HG03432 (cell line): ENCODE results near the gene PPP1R16B.
A peak's percentile ranks its signal among the peaks of the same experiment; 100 is the strongest.
"Not testable (repeated sequence)": the region's sequence is repeated elsewhere in the genome, so short reads cannot be mapped to it uniquely, and the experiment has no call there.

Experiments
- ATAC-seq: cut with Tn5 transposase; IDR thresholded peaks from one replicate; pipeline ENCODE4 v1.9.1; 2021; ENCODE audit warnings: mild to moderate bottlenecking, moderate library complexity; ENCODE audit not compliant: unreplicated experiment

The PPP1R16B gene

DNA sequence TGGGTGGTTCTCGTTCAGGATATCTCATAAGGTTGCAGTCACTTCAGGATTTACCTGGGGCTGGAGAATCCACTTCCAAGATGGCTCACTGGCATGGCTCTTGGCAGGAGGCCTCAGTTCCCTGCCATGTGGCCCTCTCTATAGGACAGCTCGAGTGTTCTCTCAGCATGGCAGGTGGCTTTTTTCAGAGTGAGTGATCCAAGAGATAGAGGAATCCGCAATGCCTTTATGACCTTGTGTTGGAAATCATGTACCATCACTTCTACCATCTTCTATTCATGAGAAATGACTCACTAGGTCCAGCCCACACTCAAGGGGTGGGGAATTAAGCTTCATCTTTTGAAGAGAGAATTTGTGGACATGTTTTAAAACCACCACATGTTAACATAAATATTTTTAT lies 37.8 kb downstream of the PPP1R16B start:
- peak; percentile 31 for ATAC-seq

DNA sequence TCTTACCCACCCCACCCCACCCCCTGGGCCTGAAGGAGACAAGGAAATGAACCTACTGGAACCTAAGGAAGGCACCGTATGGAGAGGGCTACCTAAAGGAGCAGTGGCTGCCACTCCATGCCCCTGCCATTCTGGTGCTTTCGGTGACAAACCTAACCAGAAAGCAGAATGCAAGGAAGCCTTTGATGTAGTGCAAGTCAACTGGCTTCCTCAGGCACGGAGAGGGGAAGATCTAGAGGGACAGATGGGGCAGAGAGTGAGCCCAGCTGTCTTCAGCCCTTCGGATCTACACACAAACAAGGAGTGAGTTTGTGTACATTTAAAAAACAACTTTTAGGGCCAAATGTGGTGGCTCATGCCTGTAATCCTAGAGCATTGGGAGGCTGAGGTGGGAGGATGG lies 39.5 kb downstream of the PPP1R16B start:
- no peak for ATAC-seq

DNA sequence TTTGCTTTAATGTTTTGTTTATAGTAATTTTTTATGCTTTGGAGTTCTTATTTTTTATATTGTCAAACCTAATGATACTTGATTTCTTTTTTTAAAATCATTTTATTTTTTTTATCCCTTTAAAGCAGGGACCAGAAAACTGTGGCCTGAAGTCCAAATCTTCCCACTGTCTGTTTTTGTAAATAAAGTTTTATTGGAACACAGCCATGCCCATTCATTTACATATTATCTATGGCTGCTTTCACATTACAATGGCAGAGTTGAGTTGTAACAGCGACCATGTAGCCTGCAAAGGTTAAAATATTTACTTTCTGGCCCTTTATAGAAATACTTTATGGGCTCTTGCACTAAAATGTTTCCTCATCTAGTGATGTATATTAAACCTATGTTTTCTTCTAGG lies 42.3 kb downstream of the PPP1R16B start:
- ATAC-seq: no peak

DNA sequence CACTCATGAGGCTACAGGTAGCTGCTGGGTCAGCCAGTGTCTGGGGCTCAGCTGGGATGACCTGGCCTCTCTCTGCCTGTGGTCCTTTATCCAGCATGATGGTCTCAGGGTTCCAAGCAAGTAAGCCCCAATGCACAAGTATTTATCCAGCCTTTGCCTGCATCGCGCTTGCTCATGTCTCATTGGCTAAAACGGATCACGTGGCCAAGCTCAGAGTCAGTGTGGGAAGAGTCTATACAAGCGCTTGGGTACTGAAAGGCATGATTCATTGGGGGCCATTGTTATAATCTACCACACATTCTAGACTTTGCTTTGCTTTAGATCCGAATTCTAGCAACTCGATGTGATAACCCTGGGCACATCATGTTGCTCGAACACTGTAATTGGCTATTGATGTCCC lies 48.3 kb downstream of the PPP1R16B start:
- no peak for ATAC-seq

DNA sequence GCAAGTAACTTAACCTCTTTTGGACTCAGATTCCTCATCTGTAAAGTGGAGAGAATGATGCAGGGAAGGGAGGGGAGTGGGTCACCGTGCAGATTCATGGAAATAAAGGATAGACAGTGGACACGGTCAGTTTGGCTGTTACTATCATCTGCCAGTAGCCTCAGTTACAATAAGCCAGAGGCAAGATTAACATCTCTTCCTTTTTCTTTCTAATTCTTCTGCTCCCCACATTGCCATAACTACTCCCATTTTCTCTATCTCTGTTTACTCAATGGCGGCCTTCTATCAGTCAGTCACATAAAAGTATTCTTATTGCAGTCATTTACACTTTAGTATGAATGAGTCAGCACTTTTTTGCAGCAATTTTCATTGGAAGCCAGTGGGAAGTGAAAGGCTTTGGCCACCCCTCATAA lies 49.2 kb downstream of the PPP1R16B start:
- ATAC-seq: no peak

DNA sequence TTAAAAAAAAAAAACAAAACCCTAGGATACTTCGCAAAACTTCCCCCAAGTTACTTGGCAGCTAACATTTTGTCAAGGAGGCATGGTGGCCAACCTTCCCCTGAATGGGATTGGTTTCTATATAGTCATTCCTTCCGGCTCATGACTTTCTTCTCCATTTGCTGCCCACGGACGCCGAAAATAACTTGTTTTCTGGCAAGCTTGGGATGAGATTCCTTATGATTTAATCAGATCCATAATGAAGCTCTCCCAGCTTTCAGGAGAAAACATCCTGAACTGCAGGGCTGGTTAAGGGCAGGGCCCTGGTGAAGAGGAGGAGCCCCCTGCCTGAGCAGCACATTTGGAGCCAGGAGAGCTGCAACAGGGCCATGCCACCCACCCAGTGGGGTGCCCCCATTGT lies 49.9 kb downstream of the PPP1R16B start:
- ATAC-seq: no peak

DNA sequence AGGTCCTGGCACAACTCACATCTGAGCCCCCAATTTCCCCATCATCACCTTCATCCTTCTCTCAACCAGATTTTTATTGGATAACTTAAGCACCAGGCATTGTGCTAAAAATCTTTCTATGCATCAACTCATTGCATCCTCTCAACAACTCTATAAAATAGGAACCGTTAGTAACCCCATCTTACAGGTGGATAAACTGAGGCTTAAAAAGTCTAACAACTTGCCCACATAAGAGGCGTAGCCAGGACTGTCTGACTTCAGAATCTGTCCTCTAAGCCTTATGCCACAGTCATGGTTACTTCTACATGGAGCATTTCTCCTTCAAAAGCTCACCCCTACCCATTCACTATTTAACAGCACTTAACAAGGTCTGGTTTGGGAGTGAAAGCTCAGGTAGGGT lies 51.1 kb downstream of the PPP1R16B start:
- no peak for ATAC-seq

DNA sequence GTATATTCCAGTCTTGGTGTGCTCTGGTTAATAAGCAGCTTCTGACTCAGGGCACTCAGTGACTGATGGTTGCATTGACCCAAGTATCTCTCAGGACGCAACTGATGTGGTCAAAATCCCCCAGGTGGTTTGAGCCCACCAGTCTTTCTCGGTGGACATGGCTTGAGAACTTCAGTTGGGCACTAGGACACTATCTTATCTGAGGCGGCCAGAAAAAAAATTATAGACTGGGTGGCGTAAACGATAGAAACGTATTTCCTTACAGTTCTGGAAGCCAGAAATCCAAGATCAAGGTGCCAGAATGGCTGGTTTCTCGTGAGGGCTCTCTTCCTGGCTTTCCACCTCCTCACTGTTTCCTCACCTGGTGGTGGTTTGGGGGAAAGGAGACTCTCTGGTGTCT lies 52.2 kb downstream of the PPP1R16B start:
- ATAC-seq: no peak

DNA sequence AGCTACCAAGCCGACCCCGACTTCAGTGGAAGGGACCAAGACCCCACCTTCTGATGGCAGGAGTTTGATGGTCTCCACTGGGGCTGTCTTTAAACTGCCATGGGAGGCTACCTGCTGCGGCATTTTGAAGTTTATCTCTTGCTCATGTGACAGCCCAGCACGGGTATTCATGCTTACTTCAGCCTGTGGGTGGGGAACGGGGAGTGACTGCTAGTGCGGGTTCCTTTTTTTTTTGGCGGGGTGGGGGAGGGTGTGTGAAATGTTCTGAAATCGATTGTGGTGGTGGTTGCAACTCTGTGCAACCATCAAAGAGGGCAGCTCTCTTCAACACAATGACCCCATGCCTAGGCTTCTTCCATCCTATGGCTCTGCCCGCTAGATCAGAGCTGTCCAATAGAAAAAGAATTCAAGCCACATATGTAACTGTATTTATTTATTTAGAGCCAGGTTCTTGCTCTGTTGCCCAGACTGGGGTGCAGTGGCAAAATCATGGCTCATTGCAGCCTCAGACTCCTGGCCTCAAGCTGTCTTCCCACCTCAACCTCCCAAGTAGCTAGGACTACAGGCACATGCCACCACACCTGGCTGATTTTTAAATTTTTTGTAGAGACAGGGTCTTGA lies 53.7 kb downstream of the PPP1R16B start:
- no peak for ATAC-seq

DNA sequence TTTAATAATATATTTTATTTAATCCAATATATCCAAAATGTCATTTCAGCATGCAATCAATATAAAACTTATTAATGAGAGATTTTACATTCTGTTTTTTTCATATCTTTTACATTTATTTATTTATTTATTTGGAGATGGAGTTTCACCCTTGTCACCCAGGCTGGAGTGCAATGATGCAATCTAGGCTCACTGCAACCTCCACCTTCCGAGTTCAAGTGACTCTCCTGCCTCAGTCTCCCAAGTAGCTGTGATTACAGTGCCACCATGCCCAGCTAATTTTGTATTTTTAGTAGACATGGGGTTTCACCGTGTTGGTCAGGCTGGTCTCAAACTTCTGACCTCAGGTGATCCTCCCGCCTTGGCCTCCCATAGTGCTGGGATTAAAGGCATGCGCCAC lies 54.4 kb downstream of the PPP1R16B start:
- not testable (repeated sequence) for ATAC-seq

DNA sequence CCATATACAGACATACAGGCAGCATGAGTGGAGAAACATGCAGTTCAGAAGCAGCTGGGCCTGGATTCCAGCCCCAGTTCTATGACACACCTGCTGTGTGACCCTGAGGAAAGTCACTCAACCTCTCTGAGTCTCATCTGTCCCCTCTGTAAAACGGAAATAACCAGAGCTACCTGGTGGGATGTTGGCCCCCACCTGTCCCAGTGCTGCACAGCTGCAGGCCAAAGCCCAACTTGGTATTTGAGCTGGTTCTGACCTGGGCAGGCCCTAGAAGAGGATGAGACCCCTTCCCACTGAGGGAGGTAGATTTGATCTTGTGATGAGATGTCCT lies 55.5 kb downstream of the PPP1R16B start:
- ATAC-seq: no peak

DNA sequence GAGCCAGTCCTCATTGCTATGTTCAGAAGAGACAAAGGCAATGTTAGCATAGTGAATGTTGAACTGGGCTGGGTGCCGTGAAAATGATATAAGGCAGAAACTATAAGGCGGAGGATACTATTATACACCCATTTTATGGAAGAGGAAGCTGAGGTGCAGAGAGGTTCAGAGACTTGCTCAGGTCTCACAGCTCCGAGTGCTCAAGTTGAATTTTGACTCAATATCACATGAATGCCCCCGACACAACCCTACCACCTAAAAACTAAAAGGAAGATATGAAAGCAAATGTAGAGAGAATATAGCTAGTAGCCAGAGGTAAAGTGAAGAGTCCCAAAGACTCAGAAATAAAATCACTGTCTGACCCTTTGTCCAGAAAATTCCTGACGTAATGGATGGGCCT lies 56.7 kb downstream of the PPP1R16B start:
- no peak for ATAC-seq

DNA sequence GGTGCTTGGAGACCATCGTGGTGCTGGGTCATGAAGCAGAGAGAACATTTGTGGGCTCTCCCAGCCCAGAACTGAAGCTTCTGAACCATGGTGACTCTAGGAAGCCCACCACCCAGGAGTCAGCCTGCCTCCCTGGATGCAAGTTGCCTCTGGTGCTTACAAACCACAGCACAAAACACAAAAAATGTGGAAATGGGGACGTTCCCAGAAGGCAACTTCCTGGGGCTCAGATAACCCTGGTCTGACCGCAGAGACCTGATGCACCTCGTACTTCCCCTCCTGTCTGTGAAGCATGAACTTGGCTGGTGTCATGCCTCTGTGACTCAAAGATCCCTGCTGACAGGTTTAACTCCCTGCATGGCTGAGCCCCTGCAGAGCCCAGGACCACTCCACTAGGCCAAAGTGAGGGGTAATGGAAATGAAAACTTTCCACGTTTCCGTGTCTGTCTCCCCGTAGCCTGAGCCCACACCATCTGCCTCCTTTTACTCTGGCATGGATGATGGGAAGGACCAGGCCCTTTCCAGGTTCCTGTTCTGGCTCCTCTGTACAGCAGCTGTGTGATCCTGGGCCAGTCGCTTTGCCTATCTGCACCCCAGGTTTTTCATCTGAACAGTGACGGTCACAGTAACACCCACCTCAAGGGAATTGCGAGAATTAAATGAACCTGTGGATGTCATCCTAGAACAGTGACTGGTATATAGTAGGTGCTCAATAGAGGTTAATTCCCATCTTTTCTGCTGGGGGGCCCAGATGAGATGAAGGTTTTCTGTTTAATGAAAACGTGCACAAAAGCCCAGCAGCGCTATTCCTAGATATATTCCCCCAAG lies 57.7 kb downstream of the PPP1R16B start:
- peak; percentile 67 for ATAC-seq

DNA sequence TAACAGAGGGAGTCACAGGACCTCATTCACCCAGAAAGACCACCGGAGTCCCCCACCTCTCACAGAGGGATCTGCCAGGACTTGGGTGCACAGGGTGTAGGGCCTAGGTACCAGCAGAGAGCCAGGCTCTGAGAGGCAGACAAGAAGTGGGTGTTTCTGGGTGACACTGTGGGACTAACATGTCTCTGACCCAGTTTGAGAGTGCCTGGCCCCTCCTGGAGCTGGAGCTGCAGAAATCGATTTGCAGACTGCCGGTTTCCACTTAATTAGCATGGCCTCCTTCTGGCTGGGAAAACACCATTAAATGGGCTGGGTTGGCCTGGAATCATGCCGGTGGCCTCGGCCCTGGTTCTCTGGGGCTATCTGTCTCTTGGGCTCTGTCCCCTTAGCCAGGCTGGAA lies 59.2 kb downstream of the PPP1R16B start:
- ATAC-seq: no peak

DNA sequence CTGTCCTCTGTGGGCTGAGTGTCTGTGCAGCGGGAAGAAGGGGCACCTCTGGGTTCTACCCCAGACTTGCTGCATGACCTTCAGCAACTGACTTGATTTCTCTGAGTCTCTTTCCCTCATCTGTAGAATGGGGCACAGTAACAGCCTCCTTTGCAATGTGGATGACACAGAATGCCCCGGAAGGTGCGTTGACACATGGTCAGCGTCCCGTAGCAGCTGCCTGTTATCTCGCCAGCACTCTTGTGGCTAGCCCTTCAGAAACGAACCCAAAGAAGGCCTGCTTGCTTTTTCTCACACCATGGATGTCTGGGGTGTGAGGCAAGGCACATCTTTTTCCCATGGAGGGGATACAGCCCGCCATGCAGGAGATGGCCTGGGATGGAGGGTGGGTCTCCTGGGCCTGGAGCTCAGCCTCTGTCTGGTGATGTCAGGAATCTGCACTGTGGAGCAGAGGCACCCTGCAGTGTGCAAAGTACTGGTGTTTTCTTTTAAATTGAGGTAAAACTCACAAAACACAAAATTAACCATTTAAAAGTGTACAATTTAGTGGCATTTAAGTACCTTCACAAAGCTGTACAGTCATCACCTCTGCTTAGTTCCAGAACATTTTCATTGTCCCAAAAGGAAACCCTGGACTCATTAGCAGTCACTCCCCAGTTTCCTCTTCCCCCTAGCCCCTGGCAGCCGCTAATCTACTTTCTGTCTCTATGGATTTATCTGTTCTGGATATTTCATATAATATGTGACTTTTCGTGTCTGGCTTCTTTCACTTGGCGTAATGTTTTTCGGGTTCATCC lies 61.0 kb downstream of the PPP1R16B start:
- ATAC-seq: no peak

DNA sequence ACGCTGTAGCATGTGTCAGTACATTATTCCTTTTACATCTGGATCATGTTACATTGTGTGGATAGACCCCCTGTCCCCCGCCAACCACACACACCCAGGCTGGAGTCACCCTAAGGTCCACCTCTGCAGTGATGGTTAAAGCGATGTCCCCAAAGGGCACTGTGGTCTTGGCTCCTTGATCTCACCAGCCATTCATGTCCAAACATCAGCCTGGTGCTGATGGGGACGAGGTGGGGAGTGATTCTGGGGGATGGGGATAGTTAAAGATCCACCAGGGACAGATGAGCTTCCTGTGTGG lies 61.5 kb downstream of the PPP1R16B start:
- ATAC-seq: no peak

DNA sequence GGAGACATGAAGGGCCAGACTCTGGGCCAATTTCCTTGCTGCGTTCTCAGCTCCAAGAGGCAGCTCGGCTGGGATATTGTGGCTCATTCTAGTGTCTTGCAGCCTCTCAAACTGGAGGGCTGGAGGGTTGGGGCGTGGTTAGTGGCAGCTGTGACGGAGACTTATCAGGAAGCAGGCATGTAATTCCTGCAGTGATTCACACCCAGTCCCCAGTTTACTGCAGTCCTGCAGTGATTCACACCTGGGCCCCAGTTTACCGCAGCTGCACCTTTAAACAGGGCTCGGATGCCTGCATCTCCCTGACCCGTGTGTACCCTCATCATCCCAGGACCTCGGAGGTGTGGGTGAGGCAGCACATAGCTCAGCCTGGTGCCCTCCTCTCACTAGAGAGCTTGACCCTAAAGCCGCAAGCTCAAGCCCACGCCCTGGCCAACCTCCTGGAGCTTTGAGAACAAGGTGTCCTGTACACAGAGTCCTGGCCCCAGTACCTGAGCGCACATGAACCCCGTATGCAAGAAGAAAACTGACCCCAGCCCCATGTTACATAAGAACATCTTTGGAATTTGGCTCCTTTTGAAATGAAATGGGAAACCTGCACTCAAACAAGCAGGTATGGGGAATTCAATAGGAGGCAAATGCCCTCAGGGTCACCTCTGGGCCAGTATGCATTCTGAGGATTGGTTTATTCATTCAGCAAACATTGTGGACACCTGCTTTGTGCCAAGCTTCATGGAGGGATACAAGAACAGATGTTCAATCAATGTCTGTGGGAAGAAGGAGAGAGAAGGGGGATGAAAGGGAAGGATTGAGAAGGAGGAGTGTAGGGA lies 65.4 kb downstream of the PPP1R16B start:
- no peak for ATAC-seq

DNA sequence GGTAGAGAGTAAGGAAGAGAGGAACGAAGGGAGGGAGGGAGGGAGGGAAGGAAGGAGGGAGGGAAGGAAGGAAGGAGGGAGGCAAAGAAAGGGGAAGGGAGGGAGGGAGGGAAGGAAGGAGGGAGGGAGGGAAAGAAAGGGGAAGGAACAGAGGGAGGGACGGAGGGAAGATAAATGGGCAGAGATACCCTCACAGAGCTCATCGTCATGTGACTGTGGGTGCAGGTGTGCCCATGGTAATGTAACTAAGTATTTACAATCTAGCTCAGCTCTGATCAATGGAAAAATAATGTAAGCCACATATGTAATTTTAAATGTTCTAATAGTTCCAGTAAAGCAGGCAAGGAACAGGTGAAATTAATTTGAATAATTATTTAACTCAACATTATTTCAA lies 66.1 kb downstream of the PPP1R16B start:
- no peak for ATAC-seq

DNA sequence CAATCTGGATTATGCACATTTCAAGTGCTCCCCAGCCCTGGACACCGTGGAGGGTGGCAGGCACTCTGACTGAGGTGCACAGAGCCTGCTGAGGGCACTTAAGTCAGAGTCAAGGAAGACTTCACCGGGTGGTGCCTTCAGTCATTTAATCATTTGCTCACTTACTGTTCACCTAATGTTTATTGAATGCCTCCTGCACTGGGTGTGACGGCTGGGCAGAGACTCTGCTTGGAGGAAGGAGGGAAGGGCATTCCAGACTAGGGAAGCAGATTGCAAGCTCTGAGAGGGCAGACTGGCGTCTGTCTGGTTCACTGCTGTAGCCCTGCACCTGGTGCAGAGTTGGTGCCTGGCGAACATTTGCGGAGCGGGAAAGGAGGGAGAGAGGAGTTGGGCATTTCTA lies 66.5 kb downstream of the PPP1R16B start:
- ATAC-seq: no peak

DNA sequence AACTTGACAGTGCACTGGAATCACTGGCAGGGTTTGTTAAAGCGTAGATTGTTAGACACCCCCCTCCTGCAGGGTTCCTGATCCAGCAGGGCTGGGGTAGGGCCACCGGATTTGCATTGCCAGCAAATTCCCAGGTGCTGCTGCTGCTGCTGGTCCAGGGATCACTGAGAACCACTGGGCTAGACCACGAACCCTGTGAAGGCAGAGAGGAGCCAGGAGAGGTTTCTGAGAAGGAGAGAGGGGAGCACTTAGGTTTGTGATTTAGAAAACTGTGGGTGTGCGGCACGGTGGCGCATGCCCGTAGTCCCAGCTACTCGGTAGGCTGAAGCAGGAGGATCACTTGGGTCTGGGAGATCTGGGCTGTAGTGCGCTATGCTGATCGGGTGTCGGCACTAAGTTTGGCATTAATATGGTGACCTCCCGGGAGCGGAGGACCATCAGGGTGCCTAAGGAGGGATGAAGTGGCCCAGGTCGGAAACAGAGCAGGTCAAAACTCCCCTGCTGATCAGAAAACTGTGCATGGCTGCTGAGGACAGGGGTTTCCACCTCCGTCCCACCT lies 67.1 kb downstream of the PPP1R16B start:
- peak; percentile 0 for ATAC-seq

DNA sequence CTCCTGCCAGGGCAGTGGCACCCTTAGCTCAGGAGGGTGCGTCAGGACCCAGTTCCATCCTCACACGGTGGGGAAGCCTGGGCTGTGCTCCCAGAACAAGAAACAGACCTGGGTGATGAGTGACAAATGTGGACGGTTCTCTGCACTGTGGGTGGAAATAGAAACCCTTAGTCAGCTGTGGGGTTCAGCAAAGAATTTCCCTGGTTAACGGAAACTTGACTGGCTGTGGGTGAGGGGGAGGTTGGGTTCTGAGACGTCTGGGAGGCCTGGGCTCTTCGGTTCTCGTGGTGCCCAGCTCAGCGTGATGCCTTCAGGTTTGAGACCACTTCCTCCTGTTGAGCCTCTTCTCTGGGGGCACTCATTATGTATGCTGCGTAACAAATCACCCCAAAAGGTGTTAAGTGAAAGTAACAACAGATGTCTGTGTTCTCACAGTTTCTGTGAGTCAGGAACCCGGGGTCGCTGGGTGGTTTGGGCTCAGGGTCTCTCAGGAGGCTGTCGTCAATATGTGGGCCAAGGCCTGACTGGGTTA lies 67.6 kb downstream of the PPP1R16B start:
- ATAC-seq: peak; percentile 61
